Iris pigment epithelial cell (primary cell): ENCODE data around the gene TBRG4.
"Not testable (repeated sequence)": the region's sequence is repeated elsewhere in the genome, so short reads cannot be mapped to it uniquely, and the experiment has no call there.

Experiments
- DNase-seq: peaks from one replicate; pipeline ENCODE4 v3.0.0-alpha.2; 2011; ENCODE audit warnings: low read depth

The TBRG4 gene

DNA sequence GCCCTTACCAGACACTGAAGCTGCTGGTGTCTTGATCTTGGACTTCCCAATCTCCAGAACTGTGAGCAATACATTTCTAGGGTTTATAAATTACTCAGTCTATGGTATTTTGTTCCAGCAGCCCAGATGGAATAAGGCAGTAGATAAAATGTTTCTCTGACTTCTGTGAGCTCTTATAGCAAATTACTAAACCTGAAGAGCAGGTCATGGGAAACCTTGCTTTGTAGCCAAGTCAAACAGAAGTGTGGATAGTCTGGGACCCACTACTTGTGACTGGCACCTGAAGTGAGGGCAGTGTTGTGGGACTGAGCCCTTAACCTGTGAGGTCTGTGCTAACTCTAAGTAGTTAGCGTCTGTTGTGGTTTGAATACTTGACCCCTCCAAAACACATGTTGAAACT, 4.6 kb upstream of the TBRG4 start:
- DNase-seq = no peak

DNA sequence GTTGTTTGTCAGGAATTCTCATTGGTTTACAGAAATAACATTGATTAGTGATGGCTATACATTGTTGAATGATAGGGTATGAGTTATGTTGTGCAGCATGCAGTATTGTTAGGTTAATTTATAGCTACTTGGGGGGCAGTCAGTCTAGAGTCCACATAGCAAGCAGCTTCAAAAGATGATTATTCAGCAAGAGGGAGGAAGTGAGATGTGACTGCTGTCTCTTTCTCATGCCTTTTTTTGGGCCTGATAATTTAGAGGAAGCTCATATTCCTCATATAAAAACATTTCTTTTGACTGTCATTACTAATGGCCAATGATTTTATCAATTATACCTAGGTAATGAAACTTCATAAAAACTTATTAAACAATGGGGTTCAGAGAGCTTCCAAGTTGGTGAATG, 3.4 kb upstream of the TBRG4 start:
- DNase-seq = no peak

DNA sequence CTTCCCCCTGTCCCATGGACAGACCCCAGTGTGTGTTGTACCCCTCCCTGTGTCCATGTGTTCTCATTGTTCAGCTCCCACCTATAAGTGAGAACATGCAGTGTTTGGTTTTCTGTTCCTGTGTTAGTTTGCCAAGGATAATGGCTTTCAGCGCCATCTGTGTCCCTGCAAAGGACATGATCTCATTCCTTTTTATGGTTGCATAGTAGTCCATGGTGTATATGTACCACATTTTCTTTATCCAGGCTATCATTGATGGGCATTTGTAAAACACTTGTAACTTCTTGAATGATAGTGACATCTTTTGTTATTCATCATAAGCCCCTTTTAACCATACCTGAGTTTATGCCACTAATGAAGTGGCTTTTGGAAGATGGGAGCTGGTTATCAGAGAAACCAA, 2.8 kb upstream of the TBRG4 start:
- not testable (repeated sequence) for DNase-seq

DNA sequence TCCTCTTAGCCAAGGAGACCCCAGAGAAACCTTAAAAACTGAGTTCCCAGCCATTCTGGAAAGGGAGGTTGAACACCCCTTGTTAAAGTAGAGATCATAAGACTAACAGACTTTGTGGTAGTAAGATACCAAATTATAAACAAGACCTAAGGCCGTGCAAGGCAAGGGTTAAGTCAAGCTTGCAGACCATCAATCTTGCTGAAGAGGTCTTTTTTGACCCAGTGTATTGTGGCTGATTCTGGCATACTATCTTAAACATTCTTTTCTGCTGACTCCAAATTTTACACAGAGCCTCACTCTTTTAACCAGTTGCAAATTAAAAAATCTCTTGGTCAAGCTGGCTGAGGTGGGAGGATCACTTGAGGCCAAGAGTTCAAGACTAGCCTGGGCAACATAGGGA, 1.2 kb upstream of the TBRG4 start:
- no peak for DNase-seq

DNA sequence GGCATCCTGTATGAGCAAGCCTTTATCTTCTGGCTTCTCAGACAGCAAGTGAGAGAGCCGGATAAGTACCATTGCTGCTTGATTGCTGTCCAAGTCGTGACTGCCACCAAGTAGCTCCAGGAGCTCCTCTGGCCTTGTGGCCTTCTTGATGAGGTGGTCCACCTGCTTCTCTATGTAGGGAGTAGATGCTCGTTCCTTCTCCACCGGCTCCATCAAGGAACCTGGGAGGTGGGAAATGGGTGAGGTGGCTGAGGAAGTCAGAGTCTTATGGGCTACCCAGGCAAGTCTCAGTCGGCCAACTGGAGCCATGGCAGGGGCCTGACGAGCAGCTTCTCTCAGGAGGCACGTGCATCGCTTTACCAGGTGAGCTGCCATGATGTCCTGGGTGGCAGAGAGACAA, 2.6 kb downstream of the TBRG4 start:
- DNase-seq = no peak

DNA sequence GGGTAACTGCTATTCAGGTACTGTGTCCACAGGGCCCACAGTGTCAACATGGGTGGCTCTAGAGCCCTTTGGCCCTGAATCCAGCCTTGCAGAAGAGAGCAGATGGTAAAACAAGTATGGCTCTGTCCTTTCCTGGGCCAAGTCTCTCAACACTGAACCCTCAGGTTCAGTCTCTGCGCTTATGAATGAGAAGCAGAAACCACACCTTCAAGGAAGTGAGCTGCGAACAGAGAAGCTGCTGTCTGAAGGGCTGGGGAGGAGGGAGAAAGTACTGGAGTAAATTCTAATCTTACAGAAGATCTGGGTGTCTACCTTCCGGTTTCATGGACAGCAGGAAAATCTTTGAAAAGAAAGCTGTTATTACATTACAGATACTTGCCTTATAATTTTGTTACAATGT, 4.1 kb downstream of the TBRG4 start:
- no peak for DNase-seq

DNA sequence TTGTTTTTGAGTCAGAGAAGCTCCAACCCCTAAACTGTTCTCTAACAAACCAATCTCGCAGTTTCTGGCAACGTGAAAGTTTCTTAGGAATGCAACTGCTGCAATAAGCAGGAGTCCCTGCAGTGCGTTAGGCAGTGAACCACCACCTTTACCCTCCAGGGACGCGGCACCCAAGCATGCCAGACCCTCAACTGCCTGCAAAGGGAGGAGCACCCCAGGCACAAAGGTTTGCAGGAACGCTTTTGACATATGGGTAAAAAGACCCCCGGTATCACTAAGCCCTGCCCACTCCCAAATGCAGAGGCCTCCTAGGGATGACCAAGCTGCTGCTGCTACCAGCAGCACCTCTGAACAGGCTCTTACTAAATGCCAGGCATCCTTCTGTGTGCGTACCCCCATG, 4.7 kb downstream of the TBRG4 start:
- no peak for DNase-seq

DNA sequence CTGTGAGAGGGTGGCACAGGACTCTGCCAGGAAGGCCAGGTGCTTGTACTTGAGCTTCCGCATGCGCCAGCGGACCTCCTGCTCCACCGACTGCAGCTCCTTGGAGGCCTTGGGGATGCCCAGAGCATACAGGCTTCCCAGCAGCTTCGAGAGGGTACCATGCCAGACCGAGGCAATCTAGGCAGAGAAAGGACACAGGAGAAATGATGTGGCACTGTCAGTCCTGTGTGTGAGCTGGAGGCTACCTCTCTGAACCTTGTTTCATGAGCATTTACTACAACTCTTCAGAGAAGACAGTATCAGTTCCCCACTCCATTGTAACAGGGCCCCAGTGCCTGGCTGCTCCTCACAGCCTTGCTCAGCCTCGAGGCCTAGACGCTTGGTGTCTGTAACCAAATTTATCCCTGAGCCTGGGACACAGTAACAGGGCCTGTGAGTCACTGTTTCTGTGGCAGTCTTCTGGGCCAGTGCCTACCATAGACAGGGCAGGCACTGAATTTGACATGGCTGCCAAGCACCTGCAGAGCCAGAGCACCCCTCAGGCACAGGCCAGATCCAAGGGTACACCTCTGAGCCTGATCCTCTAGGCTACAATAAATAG, 5.8 kb downstream of the TBRG4 start:
- no peak for DNase-seq

DNA sequence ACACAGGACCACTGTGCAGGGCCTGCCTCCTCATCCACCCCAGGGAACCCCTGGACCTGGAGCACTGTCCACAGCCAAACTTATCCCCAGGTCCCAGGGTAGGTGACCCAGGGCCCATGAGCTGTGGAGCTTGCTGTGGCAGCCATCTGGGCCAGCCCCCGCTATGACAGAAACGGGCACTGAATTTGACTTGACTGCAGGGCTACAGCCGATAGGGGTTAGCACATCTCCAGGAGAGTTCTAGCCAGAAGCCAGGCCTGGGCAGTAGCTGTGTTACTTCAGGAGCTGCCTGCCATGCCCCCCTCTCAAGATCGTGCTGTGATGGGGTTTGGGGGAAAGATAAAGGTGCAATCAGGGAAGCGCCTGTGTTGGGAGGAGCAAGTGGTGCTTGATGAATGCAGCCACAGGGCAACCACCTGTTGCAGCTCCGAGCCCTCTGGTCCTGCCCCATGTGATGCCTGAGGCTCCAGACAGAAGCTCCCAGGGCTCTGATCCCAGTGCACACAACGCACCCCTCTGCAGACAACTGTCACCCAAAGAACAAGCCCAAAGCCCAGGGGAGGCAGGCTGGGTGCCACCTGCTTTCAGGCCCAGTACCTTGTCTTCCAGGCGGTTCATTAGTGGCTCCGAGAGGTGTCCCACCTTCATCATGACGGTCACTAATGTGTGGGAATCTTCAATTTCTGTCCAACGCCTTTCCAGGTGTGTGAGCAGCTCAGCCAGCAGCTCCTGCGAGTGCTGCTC, 6.5 kb downstream of the TBRG4 start:
- DNase-seq = no peak

DNA sequence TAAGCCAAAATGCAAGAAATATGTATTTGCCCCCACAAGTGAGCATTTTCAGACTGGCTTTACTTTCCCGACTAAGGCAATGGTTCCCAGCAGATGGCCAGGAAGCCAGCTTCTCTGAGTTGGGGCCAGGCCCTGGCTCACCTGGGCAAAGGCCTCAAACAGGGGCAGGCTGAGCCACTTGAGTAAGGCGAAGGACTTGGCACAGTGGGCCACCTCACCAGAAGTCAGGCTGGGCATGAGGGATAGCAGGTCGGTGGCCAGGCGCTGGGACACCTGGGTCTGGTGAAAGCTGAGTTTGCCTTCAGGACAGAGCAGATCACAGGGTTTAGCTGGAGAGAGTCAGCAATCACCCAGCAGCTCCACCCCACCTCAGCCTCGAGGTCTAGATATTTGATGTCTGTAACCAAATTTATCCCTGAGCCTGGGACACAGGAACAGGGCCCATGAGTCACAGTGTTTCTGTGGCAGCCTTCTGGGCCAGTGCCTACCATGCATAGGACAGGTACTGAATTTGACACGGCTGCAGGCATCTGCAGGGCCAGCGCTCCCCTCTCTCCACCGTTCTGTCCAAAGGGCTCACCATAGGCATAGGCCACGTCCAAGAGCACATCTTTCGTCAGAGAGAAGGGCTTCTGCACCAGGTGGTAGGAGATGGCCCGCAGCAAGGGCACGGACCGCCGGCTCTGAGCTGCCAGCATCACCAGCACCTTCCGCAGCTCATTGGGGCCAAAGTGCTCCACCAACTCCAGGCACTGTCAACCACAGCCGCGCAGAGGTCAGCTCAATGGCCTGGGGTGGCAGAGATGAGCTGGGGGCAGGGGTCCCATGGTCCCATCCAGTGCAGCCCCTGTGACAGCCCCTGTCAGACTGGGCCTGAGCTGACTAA, 7.3 kb downstream of the TBRG4 start:
- no peak for DNase-seq

DNA sequence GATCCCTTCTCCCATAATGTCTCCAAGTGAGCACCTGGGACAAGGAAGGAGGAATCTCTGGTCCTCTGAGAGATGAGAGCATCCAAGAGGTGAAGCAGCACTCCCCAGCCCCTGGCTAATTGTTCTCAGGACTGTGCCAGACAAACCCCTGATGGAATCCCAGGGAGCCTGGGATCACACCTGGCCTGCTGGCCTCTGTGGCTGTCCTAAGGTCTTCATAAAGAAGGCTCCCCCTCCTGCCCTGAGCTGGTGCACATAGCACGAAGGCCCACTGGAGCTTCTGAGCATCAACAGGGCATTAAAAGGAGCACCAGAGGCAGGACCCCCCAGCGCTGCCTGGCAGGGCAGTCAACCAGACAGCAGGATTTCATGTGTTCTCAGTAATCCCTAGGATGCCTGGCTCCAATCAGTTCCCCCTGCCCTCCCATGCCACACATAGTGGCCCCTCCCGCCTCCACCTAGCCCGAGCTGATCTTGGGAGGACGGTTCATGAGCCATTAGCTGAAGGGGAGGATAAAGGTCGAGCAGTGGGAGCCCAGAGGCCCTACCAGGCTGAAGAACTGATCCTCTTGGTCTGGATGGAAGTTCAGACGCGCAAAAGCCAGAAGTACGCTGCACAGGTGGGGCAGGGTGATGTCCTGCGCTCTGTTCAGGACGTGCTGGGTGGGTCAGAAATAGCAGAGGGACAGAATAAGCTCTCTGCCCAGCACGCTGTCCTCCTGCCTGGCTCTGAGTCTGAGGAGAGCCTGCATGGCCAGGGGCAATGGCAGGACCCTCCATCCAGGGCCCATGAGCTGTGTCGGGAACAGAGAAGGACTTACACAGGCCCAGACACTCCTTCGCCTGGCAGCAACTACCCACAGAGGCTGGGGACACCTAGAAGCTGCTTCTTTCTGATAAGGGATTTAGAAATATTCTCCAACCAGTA, 8.4 kb downstream of the TBRG4 start:
- DNase-seq = no peak

DNA sequence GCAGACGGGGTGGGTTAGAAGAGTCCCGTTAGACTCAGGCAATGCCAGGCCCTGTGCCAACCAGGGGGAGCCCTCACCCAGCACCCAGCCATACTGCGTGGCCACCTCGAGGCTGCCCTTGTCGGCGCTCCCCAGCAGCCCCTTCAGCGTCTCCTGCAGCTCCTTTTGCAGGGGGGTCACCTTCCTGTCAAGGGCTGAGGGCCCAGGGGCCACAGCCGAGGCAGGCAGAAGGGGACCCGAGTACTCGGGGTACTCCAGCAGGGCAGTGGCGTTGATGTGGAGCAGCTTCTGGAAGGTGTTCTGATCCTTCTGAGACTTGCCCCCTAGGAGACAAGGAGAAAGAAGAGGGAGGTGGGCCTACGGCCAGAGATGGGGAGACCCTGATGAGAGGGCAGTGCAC, 9.7 kb downstream of the TBRG4 start:
- DNase-seq = no peak

DNA sequence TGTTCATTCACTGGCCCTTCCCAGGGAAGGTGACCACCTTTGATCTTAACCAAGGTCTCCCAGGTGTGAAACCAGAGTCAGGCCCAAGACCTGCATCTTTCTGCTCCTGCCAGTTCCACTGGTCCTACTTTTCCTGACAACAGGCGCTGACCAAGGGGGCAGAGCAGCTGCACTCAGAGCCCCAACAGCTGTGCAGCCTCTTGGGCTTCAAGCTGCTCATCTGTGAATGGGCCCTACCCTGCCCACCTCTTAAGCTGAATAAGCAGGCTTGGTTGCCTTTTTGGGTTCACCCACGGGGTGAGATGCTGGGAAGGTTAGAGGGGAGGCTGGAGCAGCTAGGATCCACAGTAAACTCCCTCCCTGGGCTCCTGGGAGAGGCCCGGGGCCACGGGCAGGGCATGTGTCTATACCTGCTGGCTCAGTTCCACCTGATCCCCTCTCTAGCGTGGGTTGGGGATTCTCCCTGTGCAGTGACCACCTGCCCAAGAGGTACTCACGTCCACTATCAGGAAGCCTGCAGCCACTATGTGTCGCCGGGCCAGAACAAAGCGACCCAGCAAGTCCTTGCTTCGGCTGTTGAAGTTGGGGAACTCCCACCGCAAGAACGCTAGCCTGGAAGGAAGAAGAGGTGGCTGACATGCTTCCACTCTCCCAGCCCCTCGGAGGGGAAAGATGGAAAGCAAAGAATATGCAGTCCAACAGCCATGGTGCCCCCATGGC, 10.6 kb downstream of the TBRG4 start:
- DNase-seq = no peak

DNA sequence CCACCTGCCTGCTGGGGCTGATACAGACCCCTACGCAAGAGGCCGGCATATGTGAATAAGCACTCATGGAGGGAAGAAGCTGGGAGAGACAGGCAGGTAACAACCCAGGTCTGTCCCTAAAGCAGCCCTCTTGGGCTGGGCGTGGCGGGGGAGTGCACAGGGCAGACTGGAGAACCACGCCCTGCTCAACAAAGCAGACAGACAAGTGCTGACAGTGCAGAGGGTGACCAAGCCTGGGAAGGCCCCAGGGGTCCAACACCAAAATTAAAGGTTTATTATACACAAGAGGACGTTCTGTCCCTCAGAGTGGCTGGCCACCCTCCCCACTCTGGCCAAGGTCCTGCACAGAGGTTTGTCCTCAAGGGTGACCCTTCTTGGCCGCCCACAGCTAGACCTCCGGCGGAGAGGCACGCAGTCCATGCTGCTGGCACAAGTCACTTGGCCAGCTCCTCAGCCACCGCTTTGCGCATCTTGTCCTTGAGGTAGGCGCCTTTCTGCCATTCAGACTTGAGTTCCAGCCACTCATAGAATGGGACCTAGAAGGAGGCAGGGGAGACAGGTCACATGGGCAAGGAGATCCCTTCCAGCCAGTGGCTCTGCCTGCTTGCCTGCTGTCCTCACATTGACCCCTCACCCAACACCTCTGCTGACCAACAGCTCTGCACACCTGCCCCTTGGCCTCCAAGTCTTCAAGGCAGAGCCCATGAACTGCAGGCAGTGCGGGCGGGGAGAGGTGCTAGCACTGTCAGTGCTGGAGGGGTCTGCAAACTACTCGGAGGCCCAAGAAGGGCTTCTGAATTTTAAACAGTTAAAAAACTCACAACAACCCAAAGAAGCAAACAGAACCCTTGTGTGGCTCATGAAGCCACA, 11.4 kb downstream of the TBRG4 start:
- no peak for DNase-seq

DNA sequence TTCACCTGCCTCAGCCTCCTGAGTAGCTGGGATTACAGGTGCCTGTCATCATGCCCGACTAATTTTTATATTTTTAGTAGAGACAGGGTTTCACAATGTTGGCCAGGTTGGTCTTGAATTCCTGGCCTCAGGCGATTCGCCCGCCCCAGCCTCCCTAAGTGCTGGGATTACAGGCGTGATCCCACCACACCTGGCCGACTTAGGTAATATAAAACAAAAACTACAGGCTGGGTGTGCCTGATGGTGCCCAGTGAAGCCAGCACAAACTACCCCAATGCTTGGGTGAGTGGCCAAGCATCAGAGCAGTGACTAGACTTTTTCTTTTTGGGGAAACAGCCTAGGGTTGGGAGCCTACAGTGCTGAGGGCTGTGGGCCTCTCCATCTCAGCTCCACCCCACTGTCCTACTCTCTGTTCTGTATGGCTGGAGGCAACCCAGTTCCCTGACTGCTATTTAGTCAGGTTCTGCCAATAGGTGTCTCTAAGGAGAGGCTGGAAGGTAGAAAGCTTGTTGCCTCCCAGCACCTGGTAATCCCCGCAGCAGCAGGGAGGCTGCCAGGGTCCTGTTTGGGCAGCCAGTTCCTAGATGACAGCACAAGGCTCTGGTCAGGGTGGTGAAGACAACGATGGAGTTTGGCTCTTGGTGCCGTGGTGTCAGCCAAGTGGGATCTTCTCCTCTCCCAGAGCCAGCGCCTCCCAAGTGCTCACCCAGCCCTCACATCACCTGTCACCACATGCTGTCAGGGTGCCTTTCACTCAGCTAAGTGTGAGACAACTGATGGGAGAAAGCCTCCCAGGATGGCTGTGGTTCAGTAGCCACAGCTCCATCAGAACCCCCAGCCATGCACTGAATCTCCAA, 12.3 kb downstream of the TBRG4 start:
- DNase-seq = no peak

DNA sequence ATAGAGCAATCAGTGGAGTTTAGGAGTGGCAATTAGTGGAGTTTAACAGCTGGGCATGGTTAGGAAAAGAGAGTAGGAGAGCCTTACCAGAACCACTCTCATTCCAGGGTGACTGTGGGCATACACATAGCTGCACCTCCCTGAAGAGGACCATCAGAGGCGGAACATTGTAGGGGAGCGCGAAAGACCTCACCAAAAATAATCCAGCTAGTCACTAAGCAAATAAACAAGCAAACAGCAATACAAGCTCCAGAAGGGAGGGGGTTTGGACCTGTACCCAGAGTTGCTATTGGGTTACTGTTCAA, 18.6 kb downstream of the TBRG4 start:
- no peak for DNase-seq

DNA sequence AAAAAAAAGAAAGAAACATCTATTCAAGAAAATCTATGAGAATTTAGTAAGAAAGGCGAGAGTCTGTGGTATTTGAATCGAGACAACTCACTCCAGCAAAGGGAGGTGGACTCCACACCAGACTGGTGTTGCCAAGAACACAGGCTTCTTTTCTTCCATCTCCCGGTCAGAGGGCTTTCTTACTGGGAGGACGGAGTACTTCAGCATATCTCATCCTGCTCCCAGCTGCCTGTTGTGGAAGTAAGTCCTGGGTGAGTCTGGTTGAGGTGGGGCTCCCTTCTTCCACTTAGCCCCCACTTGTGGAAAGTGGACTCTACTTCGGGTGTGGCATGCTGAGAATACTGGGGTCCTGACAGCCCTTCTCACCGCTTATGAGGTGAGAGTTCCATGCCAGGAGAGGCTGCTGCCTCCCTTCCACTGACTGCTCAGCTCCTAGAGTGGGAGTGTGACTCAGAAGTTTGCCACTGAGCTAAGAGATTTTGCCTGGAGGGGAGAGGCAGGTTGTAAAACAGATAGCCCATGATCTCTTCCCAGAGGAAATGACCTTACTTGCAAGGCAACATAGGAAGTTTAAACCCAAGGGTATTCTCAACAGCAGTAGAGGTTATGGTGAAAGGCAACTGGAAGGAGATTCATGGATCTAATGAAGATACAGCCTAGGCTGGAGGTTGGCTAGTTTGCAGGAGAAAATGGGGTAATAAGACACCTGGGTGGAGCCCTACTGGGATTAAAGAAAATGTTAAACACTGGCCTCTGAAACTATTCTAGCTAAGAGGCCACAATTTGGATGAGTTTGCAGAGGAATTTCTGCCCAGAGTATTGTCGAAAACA, 19.2 kb downstream of the TBRG4 start:
- peak; percentile 39 for DNase-seq

DNA sequence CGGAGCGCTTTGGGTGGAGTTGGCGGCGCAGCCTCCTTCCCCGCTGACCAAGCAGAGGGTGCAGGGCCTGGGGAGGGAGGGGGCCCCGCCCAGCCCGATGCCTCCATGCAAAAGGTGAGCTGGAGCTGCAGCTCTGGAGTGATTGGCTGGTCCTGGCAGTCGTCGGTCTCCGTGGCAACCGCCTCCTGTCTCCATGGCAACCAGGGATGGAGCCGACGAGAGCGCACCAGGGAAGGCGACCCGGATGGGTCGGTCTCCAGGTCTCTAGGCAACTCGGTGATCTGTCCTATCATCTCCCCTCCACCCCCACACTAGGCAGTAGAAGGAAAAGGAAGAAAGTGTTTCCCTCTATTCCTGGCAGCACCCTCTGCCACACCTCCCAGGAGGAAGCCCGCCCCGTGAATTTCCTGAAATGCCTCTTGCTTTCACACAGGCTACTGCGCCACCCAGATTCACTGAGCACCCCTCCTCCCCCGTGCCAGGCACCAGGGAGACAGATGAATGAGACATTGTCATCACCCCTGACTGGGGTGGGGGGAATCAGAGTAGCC, 22.1 kb downstream of the TBRG4 start:
- DNase-seq = peak; percentile 42
